GM12874 (cell line): Measurements from ENCODE around the gene CCDC92B.

Source experiments
- CTCF ChIP-seq: IDR thresholded peaks from 2 replicates; pipeline ENCODE4 v1.5.1; 2011; ENCODE audit warnings: low read depth, mild to moderate bottlenecking, control low read depth, low read length, moderate library complexity; ENCODE audit not compliant: insufficient read depth

Gene CCDC92B

GRCh38 chr17:2697611-2698162 lies 51.8 kb downstream of the CCDC92B start:
- no peak for TF ChIP-seq CTCF

DNA sequence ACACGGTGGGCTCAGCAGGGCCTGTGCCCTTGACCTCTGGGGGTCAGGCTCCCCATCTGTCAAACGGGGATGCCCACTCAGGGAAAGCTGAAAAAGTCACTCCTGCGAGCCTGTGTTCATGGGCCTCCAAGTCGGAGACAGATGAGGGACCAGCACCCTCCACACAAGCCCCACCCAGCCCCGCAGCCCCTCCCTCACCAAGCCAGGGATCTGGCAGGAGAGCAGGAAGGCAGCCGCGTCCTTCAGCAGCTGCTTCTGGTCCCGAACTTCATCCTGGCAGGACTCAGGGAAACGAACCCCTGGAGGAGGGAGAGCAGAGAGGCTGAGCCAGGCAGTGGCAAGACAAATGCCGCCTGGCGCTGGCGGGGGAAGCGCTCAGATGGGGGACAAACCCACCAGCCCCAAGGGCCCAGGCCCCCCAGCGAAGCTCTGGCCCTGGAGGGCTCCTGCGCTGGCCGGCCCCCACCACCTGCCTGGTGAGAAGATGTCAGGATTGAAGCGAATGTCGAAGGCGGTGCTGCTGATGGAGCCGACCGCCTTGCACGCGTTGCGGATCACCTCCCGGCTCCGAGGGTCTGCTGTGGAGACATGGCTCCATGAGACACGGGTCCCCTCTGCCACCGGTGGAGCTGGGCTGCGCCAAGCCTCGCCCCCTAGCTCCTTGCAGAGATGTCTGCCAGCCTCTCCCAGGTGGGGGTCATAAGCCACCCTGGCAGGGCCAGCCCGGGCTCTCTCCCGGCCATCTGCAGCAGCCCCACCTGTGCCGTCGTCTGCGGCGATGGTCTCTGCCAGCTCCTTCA lies 53.3 kb downstream of the CCDC92B start:
- TF ChIP-seq CTCF: no peak

- TF ChIP-seq CTCF: no peak
These were observed 54.0 kb downstream of the CCDC92B start for GRCh38 chr17:2695243-2695960.

GRCh38 chr17:2694381-2695242 lies 54.8 kb downstream of the CCDC92B start:
- no peak for TF ChIP-seq CTCF

DNA sequence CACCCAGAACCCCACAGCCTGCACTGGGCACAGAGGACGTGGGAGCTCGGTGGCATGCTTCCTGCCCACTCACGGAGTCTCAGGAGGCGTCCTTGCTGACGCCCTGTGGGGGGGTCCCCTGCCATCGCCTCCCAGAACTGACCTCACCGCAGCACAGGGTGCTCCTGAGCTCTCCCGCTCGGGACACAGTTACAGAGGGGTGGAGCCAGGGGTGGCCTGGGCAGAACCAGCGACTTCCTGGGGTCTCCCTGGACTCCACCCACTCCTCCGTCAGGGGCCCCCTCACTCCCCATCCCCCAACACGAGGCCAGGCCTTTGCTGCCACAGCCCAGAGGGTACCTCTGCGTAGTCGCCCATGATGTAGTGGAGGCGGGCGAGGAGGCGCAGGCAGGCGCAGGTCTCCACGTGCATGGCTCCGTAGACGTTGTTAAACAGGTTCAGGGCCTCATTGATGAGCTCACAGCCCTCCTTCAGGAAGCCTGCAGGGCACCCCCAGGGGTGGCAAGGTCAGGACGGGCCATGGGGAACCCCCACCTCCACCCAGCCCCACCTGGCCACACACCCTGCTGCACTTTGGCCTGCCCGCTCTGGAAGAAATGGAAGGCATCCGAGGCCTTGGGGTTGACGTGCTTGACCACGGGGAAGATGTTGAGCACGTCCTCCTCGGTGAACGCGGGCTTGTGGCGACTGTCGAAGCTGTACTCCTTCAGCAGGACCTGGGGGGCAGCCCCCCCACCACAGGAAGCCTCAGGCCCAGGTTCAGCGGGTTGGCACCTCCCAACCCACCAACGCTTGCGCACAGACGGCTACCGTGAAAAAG lies 55.7 kb downstream of the CCDC92B start:
- no peak for TF ChIP-seq CTCF

- TF ChIP-seq CTCF: no peak
These were observed 56.7 kb downstream of the CCDC92B start for GRCh38 chr17:2692781-2693135.
